ENCODE measurements around the gene CNTN1.

The CNTN1 gene

DNA sequence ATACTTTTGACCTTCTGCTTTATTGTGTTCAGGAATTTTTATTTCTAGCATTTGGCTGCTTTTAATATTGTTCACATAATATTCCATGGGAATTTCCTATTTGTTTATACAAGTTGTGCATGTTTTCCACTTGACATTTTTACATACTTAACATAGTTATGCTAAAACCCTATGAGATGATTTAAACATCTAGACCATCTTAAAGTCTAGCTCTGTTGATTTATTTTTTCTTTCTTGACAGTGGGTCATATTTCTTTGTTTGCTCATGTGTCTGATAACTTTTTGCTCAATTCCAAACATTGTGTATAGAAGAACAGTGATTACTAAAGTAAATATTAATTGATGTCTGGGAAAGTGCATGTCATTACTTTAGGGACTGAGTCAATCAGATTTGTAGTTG is 293.8 kb downstream of the CNTN1 start:
- no peak for DNase-seq

DNA sequence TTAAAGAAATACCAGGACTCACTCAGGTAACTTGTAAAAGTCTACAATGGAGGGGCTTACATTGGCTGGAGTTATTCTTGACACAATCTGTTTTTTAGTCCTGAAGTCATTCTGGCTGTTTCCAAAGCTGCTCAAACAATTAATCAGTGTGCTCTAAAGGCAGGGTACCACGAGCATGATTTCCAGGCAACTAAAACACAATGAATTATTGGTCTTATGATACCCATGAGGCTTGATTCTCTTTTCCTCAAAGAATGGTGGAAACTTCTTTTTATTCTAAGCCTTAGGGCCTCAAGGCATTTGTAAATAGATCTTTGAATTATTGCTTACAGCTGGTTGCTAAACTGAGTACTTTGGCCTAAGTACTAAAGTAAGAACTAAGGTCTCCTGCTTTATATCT is 296.1 kb downstream of the CNTN1 start:
- no peak for DNase-seq

DNA sequence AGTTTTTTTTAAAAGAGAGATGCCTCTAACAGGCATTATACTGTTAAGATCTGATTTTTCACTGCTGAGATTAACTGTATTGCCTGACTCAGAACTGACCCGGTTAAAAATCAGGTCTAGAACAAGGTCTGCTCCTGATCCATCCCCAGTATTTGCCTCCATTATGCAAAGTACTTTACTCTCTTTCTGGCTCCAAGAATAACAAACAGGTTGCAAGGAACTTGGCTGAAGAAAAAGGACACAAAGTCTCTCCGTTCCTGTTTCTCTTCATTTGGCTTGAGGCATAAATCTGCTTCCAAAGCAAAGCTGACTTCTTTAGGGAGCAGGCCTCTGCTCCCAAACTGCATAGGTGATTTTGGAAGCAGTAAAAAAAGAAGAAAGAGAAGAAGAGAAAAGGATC is 296.6 kb downstream of the CNTN1 start:
- DNase-seq = no peak

DNA sequence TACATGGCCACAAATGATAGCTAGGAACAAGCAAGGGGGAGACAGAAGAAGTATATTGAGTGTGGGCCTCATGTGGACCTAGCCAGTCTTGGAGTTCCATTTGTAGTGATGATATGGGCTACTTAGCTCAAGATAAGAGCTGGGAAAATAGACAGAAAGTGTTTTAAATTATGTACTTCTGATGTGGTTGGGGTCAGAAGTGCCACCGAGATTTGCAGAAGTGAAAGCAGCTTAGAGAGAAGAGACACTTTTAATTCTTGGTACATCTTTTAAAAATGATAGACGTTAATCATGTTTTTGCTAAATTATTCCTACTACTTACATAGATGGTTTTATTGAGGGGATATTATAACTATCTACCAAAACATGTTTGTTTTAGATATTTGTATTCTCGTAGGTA is 297.5 kb downstream of the CNTN1 start:
- no peak for DNase-seq

DNA sequence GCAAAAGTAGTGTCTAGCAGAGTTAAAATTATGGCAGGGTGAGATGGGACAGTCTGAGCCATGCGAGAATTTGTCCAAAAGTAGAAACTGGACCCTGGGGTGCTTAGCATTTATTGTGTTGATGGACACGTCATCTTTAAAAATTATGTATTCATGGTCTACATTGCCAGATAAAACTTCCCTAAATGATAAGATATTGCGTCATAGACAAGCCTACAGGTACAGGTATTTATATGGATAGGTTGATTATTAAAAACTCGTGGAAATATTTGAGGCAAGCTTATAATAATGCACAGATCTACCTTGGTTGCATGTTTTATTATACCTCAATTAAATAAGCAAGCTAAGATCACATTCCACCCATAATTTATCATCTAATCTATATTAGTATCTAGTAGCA is 299.9 kb downstream of the CNTN1 start:
- no peak for DNase-seq

DNA sequence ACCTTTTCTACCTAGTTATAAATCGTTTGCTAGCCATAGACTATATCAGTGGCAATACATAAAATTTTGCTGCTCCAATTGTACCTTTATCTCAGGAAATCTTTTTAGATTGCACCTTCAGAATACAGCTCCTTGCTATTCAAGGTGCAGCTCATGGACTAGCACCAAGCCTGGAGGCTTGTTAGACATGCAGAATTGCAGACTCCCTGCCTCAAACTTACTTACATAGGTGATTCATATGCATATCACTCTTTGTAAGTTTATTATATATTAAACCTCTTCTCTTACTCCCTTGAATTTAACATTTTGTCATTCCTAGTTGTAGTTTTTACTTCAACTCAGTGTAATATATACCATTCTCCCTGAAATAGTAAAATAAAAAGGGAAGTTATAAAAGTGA is 300.4 kb downstream of the CNTN1 start:
- no peak for DNase-seq

DNA sequence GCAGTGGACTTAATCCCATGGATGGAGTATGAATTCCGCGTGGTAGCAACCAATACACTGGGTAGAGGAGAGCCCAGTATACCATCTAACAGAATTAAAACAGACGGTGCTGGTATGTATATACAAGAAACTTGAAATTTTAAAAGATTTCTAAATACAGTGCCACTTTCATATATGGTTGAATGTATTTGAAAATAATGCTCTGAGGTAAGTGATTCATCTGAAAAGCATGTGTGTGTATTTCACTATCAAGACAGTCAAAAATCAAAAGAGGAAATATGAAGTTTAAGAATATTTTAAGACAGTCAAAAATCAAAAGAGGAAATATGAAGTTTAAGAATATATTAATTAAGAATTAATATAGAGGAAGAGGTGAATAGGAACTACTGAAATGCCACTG is 300.9 kb downstream of the CNTN1 start:
- no peak for DNase-seq

DNA sequence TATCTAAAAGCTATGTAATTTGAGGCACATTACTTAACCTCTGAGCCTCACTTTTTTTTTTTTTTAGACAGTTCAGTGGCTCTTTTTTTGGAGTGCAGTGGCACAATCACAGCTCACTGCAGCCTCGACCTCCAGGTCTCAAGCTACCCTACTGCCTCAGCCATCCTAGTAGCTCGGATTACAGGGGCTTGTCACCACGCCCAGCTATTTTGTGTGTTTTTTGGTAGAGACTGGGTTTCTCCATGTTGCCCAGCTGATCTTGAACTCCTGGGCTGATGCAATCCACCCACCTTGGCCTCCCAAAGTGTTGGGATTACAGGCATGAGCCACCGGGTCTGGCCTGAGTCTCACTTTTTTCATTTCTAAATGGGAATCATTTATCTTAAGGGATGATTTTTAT is 303.9 kb downstream of the CNTN1 start:
- no peak for DNase-seq

DNA sequence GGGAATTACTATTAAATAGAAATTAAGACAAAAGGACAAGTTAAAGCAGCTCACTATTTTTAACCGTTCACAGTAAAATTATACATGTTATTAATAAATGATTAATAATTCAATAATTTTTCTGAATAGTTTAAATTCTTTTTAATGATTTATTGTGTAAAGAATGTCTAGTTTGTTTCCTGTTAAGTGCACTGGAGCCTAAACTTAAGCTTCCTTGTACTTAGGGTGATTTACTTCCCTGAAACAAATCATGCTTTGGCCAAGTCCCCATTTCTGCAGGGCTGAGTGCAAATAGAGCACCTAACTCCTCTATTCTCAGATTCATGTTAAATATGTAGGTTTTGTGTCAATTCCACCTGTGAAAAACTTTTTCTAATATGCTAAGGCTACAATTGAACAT is 307.0 kb downstream of the CNTN1 start:
- DNase-seq = no peak

DNA sequence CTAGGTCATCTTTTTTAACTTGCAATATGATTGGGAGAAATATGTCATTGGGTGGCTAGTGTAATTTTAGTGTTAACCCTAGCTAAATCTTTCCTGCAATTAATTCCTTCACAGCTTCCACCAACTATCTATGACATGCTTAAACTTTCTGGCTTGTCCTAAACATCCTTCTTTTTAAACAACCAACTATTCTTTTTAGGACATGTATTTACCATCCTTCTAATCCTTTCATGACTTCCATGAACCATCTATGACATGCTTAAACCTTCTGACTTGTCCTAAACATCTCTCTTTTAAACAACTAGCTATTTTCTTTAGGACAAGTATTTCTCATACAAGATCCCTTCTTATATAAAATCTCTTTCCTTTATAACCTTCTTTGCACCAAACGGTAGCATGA is 316.2 kb downstream of the CNTN1 start:
- no peak for DNase-seq

DNA sequence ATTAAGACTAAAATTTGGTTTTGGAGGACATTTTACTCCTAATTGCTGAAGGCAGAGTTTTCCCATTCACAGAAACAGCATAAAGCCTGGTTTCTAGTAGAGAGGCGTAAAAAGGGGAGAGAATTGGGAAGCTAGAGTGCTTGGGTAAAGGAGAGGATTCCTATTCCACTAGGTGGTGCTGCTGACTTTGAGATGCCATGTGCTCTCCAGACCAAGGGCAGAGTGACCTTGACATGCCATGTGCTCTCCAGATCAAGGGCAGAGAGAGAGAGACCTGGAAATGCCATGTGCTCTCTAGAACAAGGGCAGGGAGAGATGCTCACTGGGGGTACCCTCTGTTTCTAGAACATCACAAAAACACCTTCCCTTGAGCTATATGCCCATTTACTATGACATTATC is 319.7 kb downstream of the CNTN1 start:
- no peak for DNase-seq

DNA sequence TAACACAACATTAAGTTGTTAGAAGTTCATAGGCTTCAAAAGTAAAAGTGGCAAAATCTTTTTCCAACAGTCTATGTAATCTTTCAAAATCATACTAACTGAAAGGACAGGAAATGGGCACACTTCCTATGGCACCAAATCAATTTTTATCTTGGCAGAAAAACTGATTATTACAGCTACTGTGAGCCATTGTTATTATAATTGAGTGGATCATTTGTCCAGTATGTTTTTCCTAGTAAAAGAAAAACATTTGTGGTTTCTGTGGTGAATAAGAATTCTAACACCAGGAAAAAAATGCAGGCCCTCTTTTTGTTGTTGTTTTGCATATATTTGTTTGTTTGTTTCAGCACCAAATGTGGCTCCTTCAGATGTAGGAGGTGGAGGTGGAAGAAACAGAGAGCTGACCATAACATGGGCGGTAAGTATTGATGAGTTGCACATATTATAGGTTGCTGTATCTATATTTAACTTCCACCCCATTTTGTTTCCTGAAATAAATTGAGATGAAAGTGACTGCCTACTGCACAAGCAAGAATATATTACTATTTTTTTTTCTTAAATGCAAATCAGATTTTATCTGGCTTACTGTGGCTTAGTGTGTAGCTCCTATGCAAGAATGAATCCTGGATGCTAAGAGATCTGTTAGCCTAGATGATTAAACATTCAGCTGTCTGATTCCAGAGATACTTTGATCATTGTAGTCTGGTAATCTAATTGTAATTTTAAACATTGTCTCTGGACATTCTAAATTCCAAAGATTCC is 321.8 kb downstream of the CNTN1 start:
- no peak for DNase-seq

DNA sequence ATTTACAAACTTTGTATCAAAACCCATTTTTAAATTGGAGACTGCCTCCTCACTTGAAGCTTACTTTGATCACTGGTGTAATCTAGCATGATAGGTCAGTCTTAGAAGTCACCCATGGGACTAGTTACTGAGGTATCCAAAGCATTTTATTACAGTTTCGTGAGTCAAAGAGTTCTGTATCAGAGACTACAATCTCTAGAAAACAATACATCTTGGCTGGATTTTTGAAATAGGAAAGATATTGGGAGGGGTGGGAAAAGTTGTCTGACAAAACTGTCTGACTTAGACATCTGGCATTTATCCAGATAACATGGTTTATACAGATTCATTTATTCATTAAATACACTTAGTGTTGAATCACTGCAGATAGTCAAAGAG is 322.4 kb downstream of the CNTN1 start:
- DNase-seq = no peak

DNA sequence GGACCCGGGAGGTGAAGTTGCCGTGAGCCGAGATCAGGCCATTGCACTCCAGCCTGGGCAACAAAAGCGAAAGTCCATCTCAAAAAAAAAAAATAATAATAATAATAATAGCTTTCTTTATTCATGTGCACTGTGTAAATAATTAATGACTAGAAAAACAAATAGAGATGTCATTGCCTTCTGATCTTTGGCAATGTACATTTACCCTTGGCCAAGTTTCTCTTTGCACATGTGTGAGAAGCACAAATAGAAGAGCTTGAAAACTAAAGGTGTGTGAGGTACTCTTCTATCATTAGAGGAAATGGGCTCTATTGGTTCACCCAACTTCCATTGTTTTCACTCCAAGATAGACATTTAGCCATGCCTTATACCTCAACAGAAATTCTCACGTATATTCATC is 325.8 kb downstream of the CNTN1 start:
- DNase-seq = no peak

DNA sequence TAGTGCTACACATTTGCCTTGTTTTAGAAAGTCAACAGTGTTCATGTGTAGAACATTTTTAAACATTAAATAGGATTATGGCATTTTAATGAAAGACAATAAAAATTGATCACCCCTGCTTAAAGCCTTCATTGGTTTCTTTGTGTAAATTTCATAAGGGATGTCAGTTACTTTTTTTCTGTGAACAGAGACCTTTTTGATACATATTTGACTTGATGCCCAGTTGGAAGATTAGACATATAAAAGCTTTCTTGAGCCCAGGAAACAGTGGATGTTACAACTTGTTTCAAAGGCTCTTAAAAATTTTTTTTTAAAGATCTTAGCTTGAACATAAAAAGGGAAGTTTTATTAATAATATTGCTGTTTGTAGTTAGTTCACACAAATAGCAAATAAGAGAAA is 327.2 kb downstream of the CNTN1 start:
- no peak for DNase-seq

DNA sequence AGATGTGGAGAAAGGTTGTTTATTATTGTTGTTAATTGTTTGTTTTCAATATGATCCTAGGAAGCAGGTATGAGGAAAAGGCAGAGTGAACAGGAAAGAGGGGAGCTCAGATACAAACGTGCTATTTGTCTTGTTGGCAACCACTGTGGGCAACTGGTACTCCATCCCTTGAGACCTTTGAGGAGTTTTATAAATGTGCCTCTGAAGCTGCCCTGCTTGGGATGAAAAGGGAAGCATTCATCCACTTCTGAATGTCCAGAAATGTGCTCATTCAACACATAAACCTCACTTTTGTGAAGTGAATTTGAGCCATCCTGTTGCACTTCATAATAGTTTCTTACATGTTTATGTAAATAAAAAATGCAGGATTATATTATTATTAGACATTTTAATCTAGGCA is 331.6 kb downstream of the CNTN1 start:
- DNase-seq = no peak

DNA sequence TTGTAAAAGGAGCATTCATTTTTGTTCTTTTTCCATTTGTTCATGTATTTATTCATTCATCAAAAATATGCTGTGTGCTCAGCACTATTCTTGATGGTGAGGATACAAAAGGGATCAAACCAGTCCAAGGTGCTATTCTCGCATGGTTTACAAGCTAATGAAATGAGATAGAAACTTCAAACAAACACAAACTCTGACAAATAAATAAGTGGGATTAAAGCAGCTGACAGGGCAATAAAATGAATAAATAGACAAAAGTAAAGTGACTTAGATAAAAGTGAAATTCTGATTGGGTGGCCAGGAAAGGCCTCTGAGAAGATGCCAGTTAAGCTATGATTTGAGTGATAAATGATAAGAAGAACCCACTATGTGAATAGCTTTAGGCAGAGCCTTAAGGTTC is 333.9 kb downstream of the CNTN1 start:
- DNase-seq = no peak

DNA sequence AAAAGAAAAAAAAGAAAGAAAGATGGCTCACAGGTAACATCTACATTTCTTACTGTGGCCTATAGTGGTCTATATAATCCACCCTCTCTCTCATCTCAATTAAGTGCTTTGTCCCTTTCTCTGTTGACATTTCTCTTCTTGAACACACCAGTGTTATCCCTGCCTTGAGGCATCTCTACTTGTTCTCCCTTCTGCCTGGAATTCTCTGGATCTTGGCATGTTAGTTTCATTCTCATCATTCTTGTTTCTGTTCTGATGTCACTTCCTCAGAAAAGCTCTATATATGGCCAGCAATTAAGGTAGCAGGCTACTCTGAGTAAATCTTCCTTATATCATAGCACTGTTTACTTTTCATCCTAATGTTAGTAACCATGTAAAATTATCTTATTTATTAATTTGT is 340.1 kb downstream of the CNTN1 start:
- no peak for DNase-seq

DNA sequence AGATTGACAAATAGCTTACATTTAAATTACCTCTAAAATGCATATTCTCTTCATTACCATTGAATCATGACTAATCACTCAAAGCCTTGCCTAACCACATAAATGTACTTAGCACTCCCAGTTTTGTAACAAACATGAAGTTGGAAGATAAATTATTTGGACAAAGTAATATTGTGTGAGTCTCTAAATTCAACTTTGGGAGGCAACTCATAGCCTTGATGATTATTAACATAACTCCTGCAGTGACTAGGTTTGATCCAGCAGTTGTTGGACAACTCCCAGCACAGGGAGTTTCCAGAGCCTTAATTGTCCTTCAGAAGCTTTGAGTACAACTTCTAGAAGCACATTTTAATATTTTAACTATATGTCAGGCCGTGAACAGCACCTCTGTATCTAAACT is 342.4 kb downstream of the CNTN1 start:
- DNase-seq = no peak

DNA sequence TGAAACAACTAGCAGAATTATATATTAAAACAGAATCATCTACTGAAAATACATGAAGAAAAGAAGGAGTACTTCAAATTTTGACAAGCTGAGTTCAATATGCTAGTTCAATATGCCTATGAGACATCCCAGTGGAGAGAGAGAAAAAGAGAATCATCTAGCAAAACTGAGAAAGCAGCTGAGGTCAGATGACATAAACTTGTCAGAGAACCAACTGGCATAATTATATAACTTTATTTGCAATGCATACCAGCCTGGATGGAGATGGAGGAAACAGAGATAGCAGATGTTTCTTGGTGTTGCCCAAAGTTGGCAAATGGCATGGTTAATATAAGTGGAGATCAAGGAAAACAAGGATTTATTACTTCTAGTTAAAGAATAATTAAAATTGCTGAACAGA is 347.2 kb downstream of the CNTN1 start:
- no peak for DNase-seq

DNA sequence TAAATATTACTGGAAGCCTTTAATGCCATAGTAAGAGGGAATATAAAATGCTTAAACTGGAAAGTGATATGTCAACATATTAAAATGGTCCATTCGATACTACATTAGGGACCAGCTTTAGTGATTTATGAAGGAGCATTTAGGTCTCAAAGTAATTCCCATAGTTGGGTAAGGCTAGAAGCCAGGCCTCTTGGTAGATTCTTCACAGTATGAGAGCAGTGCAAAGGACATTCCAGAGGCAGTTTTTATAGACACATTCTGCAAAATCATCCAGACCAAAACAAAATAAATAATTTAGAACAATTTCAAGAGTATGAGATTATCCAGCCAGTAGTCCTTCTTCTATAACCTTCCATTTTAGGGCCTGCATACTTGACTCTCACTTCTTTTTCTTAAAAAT is 353.3 kb downstream of the CNTN1 start:
- no peak for DNase-seq

DNA sequence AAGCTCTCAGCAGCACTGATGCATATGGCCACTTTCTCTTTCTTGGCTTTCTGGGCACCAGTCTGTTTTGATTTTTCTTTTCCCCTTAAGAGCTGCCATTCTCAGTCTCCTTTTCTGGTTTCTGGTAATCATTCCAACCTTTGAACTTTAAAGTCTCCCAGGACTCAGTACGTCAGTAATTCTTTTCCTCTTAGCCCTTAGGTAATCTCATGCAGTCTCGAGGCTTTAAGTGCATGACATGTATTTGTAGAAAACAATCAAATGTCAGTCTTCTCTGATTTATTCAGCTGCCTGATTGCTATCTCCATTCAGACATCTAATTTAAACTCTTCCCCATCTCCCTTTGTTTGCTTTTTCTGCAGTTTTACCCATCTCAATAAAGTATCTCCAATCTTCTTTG is 356.8 kb downstream of the CNTN1 start:
- DNase-seq = no peak

DNA sequence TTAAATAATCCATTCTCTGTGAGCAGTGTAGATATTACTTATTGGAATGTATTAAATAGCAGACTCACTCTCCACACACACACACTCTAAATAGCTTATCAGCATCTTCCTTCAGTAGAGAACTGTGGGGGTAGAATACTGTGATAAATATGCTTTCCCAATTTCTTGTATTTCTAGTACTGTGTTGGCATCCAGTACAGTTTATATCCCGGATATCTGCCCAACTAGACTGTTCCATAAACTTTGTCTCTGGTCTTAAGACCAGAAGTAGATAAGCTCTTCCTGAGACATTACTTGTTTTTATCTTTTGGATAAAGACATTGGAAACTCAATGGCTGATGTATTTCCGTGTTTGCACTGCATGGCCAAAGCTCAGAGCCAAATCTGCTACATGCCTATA is 359.7 kb downstream of the CNTN1 start:
- no peak for DNase-seq

DNA sequence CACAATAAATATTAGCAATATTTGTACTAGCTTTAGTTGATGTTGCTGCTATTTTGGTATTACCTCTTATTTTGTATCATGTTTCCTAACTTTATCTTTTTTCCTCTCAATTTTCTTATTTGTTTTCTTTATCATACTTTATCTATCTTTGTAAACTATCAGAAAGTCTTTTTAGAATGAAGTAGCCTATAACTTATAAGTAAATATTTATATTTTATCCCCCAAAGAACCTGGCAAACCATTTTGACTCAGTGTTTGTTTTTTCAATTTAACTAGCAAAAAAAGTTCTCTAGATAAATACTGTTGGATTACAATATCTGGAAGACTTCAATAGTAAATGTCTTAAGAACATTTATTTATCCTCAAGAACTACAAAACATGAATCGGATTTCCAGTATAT is 360.2 kb downstream of the CNTN1 start:
- no peak for DNase-seq

DNA sequence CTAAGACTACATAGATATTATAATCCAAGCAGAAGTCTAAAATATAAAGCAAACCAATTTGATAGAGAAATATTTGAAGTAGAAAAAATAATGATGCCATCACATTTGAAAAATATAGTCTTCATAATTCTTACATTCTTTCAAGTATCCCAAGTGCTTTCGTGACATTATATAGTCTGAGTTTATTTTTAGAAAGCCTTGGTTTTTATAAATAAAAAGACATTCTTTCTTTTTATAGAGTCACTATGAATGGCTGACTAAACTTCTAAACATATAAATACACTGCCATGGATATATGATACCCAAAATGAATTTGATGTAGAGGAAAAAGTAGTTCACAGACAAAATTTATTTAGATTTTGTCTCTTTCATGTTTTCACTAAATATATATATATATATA is 360.8 kb downstream of the CNTN1 start:
- DNase-seq = no peak

All from NCI-H748 treated with DMSO at 0.1 percent for 48 hours (cell line).